Mesenteric fat pad (tissue), 1 donor: ENCODE measurements around the gene POGLUT3. TPM values are rescaled to one million over a fixed set of nuclear protein-coding genes. Genes with fewer than 3 reads are reported as not detected.

Experiments
- DNase-seq: peaks from one replicate; pipeline ENCODE4 v3.0.0-alpha.2; 2020; ENCODE audit warnings: low spot score
- long read RNA-seq: library from polyadenylated mRNA; unstranded; transcript quantifications from one replicate; pipeline ENCODE4 v2.0.0, GENCODE V29; 2020
- total RNA-seq: library from RNA; stranded (reverse); fragmentation: NEBNext Ultra II Directional; extraction: Animal tissue kit (Norgen Biotek cat#: 25700); gene quantifications from one replicate; pipeline ENCODE4 v1.2.1, GENCODE V29; 2021
- donor health status: DM: yes; HTN: yes; CAD: no.

POGLUT3 gene
- total RNA-seq, result 24.7 TPM
- long read RNA-seq, full-length matches to known transcripts, result 4 of 13 reads
- long read RNA-seq, partial matches to known transcripts, result 0 of 13 reads
- long read RNA-seq, other reads (novel, unspliced or antisense), result 9 of 13 reads

DNA sequence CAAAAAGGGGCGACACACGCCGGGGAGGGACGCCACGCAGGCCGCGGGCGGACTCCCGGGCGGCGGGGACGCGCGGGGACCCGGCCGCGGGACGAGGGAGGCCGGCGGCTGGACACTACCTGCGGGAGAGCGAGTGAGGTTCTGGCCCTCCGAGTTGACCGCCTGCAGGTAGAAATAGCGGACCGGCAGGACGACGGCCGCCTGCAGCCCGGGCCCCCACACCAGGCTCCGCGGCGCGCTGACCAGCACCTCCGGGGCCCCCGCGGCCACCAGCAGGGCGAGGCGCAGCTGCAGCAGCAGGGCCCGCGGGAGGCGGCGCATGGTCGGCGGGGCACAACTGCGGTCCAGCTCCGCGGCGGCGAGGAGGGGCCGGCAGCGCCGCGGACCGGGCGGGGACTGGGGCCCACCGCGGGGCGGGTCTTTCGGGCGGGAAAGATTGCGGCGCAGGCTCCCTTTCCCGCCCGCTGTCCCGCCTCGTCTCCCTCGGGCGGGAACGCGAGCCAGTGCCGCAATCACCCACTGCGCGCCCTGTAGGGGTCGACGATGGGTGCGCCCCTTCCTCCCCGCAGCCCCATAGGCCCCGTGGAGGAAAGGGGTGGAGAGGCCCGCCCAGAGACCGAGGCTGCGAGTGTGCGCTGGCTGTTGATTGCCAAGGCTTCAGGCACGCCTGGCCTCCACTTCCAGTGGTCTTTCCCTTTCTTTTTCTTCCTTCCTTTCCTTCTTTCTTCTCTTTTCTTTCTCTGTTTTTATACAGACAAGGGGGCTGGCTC is at the start of gene POGLUT3:
Gene POGLUT3, minus strand, starts transcription at position 339 of the 770 bp plus-strand sequence. Its CDS starts 18 bp downstream, at position 321.
- no peak for DNase-seq

GRCh38 chr11:108545909-108546501 is 47.8 kb upstream of the POGLUT3 start:
- no peak for DNase-seq

DNA sequence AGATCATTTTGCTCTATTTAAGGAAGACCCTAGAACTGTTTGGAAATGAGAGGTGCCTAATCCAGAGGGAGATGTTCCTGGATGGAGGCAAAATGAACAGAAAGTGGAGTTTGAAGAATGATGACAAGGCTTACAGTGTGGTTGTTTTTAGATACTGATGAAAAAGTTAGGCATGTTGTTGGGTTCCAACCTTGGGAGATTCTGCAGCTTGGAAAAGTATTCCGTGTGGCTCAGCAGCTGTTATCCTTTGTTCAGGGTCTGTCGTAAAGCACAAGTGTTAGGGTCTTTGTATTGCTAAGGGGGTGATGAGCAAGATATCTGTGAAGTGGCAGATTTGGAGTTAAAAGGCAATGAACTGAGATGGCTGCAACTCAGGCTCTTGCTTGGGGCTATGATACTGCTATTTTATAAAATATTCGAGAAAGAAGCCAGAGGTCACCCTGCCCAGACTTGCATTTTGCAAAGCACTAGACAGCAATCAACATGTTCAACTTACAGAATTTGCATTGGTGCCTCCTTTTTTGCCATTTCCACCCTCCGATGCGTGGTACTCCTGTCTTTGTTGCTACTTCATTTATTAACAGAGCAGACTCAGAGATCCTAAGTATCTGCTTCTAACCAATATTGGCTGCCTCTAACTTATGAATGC is 45.3 kb upstream of the POGLUT3 start:
- no peak for DNase-seq

DNA sequence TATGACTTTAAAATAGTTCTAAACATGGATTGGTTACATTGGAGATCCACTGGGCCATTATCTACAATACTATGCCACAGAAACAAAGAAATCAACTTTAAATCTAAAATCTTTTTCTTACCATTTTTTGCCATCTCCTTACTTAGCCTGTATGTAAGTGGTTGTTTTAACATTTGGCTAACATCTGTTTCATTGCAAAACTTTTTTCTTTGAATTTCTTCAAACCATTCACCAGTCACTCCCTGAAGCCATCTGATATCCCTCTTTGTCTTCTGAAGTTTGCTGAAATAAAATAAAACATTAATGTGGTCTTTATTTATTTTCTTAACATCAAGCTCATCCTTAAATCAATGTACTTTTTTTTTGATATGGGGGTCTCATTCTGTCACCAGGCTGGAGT is 43.3 kb upstream of the POGLUT3 start:
- DNase-seq, result no peak

GRCh38 chr11:108538502-108538901 is 40.3 kb upstream of the POGLUT3 start:
- no peak for DNase-seq

- no peak for DNase-seq
Measured at GRCh38 chr11:108538022-108538424, 39.8 kb upstream of the POGLUT3 start.

GRCh38 chr11:108536783-108537182 is 38.6 kb upstream of the POGLUT3 start:
- no peak for DNase-seq

DNA sequence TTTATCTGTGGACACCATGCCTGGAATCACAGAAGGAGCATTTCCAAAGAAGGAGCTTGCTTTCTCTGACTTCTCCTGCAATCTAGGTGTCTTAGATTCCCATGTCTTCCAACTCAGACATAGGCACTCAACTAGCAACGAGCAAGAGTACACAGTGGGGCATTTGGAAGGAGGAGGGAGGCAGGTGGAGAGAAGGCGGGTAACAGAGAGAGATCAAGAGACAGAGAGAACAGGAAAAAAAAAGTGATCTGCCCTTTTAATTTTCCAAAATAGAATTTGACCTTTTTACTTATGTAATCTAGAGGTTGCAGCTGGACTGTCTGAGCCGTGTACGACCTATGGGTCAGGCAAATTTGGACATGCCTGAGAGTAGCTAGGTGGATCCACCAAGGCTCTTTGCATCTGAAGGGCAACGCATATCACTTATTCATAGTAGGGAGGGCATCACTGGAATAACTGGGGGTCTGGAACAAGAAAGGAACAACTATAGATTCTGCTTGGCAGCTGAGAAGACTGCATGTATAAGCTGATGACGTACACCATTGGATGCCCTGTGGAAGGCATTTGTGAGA is 37.3 kb upstream of the POGLUT3 start:
- DNase-seq, result no peak

DNA sequence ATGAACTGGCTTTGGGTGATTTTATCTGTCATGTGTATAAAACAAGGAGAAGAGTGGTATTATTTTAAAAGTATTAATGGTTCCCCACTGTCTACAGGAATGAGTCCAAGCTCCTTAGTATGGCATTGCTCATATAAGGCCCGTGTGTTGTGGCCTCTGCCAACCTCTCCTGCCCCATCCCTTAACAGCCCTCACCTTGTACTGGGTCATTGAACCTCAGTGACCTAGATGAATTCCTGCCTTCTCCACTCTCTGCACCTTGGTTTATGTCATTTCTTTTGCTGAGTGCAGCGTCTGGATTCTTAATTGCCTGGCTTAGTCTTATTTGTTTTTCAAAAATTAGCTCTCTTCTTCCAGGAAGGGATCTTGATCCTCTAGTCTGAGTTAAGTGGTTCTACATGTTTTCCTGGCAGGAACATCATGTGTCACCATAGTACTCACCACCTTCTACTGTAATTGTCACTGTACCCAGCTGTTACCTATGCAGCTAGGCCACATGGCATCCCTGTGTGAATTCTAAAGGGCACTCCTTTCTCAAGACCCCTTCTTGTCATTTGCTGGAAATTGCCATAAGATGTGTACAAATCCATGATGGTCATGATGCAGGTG is 36.2 kb upstream of the POGLUT3 start:
- no peak for DNase-seq

DNA sequence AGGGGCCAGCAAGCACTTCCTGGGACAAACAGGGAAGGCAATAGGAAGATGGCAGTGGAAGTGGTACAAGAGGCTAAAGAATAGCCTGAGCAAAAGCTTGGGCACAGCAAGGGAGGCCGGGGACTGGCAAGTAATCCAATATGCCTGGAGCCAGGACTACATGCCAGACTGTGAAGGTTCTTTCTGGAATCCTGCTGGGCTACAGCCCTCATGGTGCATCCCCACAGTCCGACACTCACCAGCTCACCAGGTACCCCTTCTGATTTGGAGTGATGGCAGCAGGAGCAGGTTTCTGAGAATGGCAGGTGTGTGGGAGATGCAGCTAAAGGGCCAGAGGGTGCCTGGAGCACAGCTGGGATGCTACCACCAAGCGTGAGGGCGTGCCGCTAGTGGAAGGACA is 32.2 kb upstream of the POGLUT3 start:
- DNase-seq, result no peak

DNA sequence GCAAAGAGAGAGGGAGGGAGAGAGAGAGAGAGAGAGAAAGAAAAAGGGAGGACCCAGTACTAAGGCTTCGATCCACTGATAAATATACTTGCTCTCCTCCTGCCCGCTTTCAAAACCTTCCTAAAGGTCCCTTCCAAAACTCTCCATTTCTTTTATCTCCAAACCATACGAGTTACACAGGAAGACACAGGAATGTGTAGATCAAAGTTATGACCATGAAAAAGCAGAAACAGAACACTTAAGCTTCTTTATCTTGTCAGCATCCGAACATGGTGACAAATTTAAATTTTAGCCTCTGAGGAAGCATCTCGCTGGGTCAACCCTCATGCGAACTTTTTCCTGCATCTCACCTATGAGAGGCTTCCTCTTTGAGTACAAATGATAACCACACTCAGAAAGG is 29.2 kb upstream of the POGLUT3 start:
- no peak for DNase-seq

DNA sequence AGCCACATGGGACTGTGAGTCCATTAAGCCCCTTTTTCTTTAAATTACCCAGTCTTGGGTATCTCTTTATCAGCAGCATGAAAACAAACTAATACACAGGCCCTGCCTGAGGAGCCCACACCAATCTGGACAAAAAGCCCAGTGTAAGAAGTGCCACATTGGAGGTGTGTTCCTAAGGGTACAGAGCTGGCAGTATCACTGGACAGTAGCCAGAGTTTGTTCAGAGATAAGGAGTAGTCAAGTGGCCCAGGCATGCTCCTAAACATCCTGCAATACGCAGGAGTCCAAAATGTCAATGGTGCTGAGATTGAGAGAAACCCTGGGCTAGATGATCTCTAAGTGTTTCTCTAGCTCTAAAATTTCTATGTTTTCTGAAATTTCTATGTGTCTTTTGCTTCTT is 27.0 kb upstream of the POGLUT3 start:
- no peak for DNase-seq

- DNase-seq, result no peak
Measured at GRCh38 chr11:108524422-108524821, 26.2 kb upstream of the POGLUT3 start.

- no peak for DNase-seq
Measured at GRCh38 chr11:108522318-108522717, 24.1 kb upstream of the POGLUT3 start.

GRCh38 chr11:108518581-108518980 is 20.4 kb upstream of the POGLUT3 start:
- no peak for DNase-seq

GRCh38 chr11:108516125-108516524 is 17.9 kb upstream of the POGLUT3 start:
- DNase-seq, result no peak

DNA sequence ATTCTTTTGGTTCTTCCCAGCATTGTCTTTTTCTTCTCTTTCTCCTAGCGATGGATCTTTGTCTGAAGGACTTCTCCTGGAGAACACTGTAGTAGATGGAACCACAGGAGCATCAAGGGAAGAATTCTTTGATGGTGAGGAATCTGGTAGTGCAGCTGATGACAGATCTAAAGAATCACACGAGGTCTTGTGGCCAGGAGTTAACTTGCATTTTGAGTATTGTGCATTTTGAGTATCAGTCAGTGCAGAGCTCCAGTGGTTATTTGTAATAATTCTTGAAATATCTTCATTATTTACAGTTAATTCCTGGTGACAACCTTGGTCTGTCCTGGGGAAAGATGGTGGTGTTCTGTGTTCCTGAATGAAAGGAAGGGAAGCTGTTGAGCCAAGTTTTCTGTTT is 14.5 kb upstream of the POGLUT3 start:
- no peak for DNase-seq

DNA sequence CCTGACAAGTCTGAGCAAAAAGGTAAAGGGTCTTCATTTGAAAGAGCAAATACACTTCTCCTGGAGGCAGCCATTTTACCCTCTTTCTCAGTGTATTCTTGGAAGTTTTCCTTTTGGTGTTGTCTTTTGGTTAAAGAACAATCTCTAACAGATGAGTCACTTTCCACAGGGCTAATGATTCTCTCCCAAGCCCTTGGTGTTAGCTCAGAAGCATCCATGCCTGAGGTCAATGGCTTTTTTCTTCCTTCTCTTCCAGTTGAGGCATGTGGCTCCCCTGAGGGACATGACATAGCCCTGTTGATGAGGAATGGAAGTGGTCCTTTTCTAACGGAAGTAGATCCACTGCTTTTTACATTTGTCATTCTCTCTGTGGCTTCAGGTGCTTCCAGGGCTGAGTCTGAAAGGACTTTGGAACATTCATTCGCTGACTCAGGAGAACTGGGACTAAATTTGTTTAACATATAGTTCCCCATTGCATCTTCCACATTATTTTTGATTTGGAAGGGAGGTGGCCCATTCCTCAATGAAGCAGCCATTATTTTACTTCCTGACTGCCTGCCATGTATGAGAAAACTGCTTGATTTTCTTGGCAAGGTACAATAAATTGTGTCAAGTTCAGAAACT is 13.8 kb upstream of the POGLUT3 start:
- no peak for DNase-seq

- DNase-seq, result no peak
Measured at GRCh38 chr11:108508653-108509593, 10.7 kb upstream of the POGLUT3 start.

- no peak for DNase-seq
Measured at GRCh38 chr11:108501396-108501795, 3.2 kb upstream of the POGLUT3 start.
